Anterior cingulate cortex (tissue), 58 donors: ENCODE data around the gene KRTAP2-3.
"Not testable (repeated sequence)": the region's sequence is repeated elsewhere in the genome, so short reads cannot be mapped to it uniquely, and the experiment has no call there.

Experiments used
- DNase-seq, 58 donors: peaks; one replicate each; lab custom pipeline; 2025; lab: John Stamatoyannopoulos, UW

Gene KRTAP2-3

DNA sequence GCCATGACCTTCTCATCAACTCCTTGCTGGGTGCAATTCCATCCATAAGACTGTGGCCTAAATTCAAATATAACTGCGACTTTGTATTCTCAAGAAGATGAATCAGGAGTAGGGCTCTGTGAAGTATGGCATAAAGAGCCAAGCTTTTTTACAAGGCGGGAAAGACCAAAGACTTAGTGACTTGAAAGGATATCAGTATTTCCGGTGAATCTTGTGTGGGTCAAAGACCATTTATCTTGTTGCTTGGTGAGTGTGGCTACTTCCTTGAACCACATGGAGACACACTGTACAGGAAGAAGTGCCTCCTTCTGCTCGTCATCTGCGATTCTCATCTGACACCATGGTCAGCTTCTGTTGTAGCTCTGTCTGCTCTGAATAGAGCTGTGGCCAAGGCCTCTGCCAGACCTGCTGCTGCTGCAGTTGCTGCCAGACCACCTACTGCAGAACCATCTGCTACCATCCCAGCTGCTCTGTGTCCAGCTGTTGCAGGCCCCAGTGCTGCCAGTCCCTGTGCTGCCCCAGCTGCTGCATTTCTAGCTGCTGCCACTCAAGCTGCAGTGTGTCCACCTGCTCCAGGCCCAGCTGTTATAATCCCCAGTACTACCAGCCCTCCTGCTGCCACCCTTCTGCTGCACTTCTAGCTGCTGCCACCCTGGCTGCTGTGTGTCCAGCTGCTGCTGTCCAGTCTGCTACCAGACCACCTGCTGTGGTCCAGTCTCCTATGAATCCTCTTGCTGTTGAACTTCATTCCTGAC lies 11.9 kb upstream of the KRTAP2-3 start:
- no peak for DNase-seq

DNA sequence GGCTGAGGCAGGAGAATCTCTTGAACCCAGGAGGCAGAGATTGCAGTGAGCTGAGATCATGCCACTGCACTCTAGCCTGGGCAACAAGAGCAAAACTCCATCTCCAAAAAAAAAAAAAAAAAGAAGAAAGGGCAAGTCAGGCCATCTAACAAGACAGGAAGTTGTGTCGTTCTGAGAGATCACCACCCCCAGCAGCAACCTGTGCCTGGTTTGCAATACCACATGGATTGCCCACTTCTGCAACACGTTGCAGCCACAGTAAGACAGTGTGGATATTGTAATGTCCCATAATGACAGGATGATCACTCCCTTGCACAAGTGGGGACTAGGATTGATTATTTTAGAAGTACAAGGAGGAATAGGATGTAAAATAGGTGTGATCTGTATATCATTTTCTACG lies 9.1 kb upstream of the KRTAP2-3 start:
- DNase-seq = no peak

DNA sequence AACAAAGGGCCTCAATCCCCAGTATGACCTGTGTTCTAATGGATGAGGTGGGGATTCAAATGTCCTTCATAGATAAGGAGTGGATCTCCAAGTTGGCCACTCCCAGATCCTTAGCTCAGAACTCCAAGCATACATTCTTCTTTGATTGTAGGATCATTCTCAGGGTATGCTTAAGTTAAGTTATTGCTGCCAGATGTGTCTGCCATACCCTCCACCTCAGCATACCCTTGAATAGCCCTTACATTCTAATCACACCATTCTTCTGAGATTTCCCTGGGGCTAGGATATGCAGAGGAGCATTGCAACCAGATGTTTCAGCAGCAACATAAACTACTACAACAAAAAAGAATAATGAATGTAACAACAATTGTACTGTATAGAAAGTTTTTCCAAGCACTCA lies 7.4 kb upstream of the KRTAP2-3 start:
- no peak for DNase-seq

DNA sequence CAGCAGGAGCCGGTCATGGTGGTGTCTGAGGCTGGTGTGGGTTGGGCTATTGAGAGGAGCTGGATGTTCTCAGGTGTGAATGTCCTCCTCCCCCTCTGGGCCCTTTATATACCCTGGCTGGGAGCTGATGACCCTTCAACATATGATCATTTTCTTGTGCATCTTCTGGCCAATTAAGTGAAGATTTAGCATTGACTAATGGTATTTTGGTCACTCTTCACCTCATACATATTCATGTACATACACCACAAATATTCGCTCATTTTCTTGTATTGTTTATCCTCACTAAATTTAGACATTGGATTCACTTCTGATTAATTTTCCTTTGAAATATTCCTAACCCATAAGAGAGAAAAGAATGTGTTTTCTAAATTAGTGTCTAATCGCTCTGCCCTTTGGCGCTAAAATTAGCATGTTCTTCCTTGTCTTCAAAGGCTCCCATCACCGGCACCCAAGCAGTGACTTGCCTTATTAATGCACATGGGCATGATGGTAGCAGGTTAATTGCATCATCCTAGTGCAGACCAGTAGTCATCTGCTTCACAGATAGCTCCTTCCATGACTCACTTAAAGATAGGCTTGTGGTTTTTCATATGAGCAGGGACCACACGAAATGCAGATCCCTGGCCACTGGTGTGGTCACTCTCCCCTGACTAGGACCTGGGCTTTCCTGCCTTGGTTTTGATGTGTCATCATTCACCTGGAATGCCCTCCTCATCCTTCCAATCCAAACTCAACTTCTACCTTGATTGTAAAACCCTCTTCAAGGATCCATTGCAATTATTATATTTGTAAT lies 6.1 kb upstream of the KRTAP2-3 start, which contains the start of gene KRTAP2-4:
KRTAP2-4 (minus strand) TSS at position 51 of the 796 bp plus-strand sequence; CDS start at position 17, 34 bp downstream.
- DNase-seq = no peak

DNA sequence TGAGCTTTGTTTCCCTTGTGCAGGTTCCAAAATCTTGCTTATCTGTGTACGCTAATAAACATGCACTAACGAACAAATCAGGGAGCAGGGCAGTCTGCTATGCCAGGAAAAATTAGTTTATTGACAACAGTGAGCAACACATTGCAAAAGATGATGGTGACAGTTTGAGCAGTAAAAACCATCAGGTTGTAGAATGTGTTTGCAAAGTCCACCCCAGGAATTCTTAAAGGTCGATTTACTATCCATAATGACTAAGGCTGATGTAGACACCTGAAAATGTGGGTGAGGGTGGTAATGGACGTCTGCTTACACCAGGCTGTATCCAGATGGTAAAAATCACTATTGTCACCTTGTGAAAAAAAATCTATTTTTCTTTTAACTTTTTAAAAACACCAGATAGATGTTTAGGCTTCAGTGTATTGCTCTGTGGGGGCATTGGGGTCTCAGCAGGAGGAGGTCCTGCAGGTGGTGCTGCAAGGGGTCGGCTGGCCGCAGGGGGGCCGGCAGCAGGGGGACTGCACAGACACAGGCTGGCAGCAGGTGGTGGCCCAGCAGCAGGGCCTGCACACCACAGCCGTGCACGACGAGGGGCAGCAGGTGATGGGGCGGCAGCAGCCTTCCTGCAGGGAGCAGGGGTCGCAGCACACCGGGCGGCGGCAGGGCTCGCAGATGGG lies 5.2 kb upstream of the KRTAP2-3 start:
- DNase-seq = not testable (repeated sequence)

DNA sequence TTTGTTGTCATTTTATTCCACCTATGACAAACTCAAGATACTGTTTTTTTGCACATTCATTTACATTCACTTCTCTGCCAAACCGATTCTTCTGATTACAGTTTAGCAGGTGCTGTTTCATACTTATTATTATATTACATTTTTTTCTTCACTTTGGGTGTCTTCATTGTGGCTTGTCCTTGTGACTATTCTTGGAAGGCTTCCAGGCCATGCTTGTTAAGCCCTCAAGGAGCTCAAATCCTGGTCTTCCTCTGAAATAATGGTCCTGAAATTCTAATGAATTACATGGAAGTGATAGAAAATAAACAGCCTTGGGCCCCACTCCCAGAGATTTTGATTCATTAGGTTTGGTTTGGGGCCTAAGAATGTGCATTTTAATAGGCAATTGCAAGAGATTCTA lies 4.4 kb upstream of the KRTAP2-3 start:
- DNase-seq = no peak

DNA sequence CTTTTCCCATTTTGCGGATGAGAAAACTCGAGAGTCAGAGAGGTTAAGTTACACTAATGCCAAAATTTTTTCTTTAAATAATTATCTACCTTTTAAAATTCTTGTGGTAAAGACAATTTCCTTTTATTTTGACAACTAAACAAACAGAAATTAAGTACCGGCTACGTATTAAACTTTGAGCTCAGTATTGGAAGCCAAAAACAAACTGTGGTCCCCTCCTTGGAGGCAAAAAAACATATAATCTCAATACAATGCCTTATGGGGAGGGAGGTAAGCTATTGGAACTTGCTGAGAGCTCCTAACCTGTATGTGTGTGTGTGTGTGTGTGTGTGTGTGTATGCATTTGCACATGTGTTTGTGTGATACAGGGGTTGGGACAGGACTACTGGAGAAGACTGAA lies 3.5 kb upstream of the KRTAP2-3 start:
- DNase-seq = no peak

DNA sequence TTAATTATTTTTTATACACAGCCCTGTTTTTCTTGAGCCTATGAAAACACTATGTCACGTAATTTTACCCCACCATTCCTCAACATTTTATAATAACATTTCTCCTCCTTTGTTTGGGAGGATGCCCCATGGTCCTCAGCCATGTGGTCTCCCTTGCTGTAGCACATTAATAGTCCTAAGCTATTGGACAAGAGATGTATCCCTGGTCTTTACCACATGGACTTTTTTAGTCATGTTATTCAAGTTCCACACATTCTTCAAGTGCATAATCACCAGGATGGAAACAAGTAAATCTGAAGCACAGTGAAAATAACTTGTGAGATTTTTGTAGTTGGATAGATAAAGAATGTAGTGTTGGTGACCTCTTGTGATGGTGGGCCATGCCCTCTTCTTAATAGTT lies 2.0 kb upstream of the KRTAP2-3 start:
- no peak for DNase-seq

DNA sequence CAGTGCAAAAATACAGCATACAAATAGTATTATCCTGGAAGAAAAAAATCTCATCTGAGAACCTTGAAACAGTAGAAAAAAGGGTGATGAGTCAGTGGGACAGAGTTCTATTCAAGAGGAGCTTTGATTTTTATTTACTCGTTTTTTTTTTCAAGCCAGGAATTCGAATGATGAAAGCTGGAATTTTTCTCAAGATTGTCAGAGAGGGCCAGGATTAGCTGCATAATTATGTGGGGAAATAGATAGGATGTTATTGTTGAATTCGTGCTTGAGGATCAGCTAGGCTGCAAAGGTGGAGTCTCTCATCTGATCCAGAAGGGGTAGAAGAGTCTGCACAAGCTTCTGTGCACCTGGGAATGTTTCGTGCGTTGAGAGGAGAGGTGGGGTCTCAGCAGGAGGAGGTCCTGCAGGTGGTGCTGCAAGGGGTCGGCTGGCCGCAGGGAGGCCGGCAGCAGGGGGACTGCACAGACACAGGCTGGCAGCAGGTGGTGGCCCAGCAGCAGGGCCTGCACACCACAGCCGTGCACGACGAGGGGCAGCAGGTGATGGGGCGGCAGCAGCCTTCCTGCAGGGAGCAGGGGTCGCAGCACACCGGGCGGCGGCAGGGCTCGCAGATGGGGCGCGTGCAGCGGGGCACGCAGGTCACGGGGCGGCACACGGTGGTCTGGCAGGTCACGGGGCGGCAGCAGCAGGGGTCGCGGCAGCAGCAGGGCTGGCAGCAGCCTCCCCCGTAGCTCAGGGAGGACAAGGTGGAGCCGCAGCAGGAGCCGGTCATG lies 450 bp downstream of the KRTAP2-3 start:
- DNase-seq = not testable (repeated sequence)

DNA sequence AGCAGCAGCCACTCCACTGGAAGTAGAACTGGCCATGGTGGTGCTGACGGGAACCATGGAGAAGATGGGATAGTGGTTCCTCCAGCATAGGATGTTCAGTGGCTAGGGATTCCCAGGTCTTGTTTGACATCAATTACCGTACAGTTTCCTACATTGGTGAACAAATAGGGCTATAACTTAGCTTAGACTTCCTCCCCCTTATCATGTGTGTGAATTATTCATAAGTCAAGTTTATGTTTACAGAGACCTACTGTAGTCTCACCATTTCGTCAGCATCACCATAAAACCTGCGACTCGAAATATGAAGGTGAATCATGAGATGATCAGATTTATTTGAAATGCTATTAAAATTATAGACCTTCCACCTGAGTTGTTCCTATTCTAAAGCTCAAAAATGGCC lies 1.2 kb downstream of the KRTAP2-3 start:
- no peak for DNase-seq

DNA sequence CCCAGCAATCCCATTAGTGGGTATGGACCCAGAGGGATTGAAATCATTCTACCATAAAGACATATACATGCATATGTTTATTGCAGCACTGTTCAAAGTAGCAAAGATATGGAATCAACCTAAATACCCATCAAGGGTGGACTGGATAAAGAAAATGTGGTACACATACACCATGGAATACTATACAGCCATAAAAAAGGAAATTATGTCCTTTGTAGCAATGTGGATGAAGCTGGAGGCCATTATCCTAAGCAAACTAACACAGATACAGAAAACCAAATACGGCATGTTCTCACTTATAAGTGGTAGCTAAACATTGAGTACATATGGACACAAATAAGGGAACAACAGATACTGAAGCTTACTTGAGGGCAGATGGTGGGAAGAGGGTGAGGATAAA lies 2.4 kb downstream of the KRTAP2-3 start:
- DNase-seq = no peak

DNA sequence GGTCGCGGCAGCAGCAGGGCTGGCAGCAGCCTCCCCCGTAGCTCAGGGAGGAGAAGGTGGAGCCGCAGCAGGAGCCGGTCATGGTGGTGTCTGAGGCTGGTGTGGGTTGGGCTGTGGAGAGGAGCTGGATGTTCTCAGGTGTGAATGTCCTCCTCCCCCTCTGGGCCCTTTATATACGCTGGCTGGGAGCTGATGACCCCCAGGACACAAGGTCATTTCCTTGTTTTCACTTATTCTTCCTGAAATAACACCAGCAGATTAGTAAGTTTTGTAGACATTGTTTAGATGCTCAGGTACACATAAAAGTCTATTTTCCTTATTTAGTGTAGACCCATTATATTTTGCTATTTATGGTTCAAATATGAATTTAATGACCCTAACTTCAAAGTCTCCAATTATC lies 4.8 kb downstream of the KRTAP2-3 start, which contains the start of gene KRTAP2-2:
KRTAP2-2 (minus strand) TSS at position 101 of the 400 bp plus-strand sequence; CDS start at position 82, 19 bp downstream.
- not testable (repeated sequence) for DNase-seq

DNA sequence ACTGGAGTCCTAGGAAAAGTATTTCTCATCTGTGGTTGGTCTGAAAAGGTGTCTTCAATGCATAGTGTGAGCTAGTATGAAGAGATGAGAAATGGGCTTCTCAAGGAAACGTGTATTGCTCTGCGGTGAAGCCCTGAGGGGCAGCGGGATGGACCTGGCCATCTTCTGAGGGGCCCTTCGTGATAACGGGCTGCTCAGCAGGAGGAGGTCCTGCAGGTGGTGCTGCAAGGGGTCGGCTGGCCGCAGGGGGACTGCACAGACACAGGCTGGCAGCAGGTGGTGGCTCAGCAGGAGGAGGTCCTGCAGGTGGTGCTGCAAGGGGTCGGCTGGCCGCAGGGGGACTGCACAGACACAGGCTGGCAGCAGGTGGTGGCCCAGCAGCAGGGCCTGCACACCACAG lies 5.4 kb downstream of the KRTAP2-3 start:
- DNase-seq = not testable (repeated sequence)

DNA sequence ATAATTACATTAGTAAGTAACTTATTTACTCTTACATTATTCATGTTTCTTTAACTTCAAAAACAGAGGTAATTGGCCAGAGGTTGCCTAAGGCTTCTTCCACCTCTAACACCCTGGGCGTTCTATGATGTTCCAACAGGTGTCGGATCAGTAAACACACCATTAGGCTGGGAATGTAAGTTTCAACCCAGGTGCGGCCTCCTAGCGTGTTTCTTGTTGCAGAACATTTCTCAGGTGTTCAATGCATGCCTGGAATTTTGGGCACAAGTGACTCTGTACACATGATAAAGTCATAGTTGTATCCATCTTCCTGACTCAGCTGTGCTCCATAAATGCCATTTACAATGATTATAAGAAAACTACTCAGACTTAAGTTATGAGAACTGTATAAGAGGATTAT lies 5.9 kb downstream of the KRTAP2-3 start:
- DNase-seq = no peak

DNA sequence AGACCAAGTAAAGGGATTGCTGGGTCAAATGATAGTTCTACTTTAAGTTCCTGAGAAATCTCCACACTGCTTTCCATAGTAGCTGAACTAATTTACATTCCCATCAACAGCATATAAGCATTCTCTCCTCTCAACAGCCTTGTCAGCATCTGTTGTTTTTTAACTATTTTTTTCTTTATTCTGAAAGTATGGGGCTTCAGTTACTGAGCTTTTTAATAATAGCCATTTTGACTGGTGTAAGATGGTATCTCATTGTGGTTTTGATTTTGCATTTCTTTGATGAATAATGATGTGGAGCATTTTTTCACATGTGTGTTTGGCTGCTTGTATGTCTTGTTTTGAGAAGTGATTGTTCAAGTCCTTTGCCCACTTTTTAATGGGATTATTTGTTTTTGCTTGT lies 7.3 kb downstream of the KRTAP2-3 start:
- no peak for DNase-seq

DNA sequence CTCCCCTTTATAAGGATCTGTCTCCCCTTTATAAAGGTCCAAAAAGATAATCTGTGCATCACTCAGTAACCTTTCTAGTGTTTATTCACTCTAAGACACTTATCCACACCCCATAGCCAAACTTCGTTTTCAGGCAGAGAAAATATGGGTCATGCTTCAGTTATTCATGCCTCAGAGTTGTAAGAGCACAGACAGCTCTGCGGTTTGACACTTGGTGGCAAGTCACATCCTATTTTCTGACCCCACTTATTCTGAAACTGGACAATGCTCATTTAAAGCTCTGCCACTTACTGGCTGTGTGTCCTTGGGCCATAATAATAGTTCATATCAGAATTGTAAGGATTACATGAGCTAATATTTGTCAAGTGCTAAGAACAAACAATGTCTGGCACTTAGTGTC lies 10.8 kb downstream of the KRTAP2-3 start:
- no peak for DNase-seq

DNA sequence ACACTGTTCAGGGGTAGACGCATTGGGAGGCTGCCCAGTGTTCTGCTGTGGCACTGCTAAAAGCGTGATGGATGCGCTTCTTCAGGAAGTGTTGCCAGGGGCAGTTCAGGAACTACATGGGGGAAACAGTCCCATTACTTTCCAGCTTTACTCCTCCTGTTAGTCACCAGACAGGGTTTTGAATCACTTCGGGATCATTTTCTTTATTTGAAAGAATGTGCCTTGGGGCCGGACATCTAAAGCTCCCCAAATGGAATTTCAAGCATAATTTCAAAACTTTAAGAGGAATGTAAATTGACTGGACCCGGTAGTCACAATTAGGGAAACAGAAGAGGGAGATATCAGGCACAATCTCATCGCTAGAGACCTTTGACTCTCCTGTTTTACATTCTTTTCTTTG lies 11.5 kb downstream of the KRTAP2-3 start:
- no peak for DNase-seq

DNA sequence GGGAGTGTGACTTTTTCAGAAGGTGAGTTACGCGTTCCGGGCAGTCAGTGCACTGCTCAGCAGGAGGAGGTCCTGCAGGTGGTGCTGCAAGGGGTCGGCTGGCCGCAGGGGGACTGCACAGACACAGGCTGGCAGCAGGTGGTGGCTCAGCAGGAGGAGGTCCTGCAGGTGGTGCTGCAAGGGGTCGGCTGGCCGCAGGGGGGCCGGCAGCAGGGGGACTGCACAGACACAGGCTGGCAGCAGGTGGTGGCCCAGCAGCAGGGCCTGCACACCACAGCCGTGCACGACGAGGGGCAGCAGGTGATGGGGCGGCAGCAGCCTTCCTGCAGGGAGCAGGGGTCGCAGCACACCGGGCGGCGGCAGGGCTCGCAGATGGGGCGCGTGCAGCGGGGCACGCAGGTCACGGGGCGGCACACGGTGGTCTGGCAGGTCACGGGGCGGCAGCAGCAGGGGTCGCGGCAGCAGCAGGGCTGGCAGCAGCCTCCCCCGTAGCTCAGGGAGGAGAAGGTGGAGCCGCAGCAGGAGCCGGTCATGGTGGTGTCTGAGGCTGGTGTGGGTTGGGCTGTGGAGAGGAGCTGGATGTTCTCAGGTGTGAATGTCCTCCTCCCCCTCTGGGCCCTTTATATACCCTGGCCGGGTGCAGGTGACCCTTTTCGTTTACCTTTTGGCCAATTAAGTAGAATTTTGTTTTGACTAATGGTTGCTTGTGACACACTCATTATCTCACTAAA lies 13.0 kb downstream of the KRTAP2-3 start, which contains the start of gene KRTAP2-1:
KRTAP2-1 (minus strand) TSS at position 582 of the 731 bp plus-strand sequence; CDS start at position 533, 49 bp downstream.
- not testable (repeated sequence) for DNase-seq

DNA sequence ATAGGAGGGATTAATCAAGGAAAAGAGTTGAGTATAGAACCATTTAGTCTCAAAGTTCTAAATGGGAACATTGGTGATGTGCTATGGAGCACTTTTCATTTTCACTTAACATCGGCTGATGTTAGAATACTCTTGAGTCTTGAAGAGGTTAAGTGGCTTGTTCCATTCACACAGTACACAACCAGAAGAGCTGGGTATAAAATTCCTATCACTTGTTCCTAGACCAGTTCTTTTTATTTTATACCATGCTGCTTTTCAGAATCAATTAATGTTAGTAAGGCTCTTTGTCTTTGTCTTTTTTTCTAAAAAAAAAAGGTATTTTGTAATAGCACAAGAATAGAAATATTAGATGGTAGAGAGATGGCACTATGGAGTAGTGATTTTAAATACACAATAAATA lies 17.0 kb downstream of the KRTAP2-3 start:
- DNase-seq = no peak
